Measurements from ENCODE around the gene AGRN.

GRCh38 chr1:1027791-1028190, 7.9 kb downstream of the AGRN start:
- TF ChIP-seq CTCF (IDR thresholded peaks at IDR 0.05; ENCODE audit: low read length) = no peak
- no peak for TF ChIP-seq EZH2 (optimal IDR thresholded peaks at IDR 0.05; ENCODE audit: low read depth, low read length)

Measured in MM.1S (cell line).